Sigmoid colon (tissue), 7 donors: ENCODE data around the gene TSPAN3. TPM values are rescaled to one million over a fixed set of nuclear protein-coding genes. Genes with fewer than 3 reads are reported as not detected.

Experiments
- DNase-seq: peaks from one replicate; pipeline ENCODE4 v3.0.0-alpha.2; 2019
- H3K27ac ChIP-seq, 4 donors: fragments of 200-600 bp; sonication (generic); one replicate each; pipeline ENCODE4 v1.5.1; 2016 to 2019; ENCODE audit warnings: mild to moderate bottlenecking in 1 of 4
- H3K27me3 ChIP-seq, 3 donors: fragments of 200-600 bp; sonication (generic); one replicate each; pipeline ENCODE4 v1.5.1; 2019; ENCODE audit warnings: mild to moderate bottlenecking in 1 of 3
- H3K36me3 ChIP-seq, 4 donors: fragments of 200-600 bp; sonication (generic); one replicate each; pipeline ENCODE4 v1.5.1; 2016 to 2019
- H3K4me1 ChIP-seq, 4 donors: fragments of 200-600 bp; sonication (generic); one replicate each; pipeline ENCODE4 v1.5.1; 2017 to 2019
- H3K4me3 ChIP-seq, 4 donors: fragments of 200-600 bp; sonication (generic); one replicate each; pipeline ENCODE4 v1.5.1; 2017 to 2019; ENCODE audit warnings: mild to moderate bottlenecking in 2 of 4, moderate library complexity in 1 of 4
- H3K9me3 ChIP-seq, 4 donors: fragments of 200-600 bp in 3 of 4; sonication (generic) in 3 of 4; one replicate each; pipeline versions ENCODE4 v1.5.1 to v1.6.1; 2013 to 2019
- CTCF ChIP-seq, 4 experiments: fragments of 450-650 bp in 3 of 4; fragments of 200-600 bp in 1 of 4; IDR thresholded peaks; one replicate each; pipeline ENCODE4 v1.5.1; 2016 to 2019; ENCODE audit warnings: antibody characterized with exemption in 4 of 4, mild to moderate bottlenecking in 3 of 4, moderate library complexity in 2 of 4
- EP300 ChIP-seq, 4 donors: sonication (generic); formaldehyde crosslinking; IDR thresholded peaks; one replicate each; pipeline ENCODE4 v1.6.1; 2017; ENCODE audit warnings: antibody characterized with exemption in 4 of 4
- POLR2A ChIP-seq, 2 donors: fragments of 450-650 bp; IDR thresholded peaks; one replicate each; pipeline ENCODE4 v1.6.1; 2016; ENCODE audit warnings: antibody characterized with exemption in 2 of 2, mild to moderate bottlenecking in 2 of 2, moderate library complexity in 2 of 2
- POLR2AphosphoS5 ChIP-seq, 4 donors: sonication (generic); formaldehyde crosslinking; IDR thresholded peaks; one replicate each; pipeline ENCODE4 v1.6.1; 2017; ENCODE audit warnings: antibody characterized with exemption in 4 of 4
- WGBS, 2 donors: extraction: QIAGEN DNeasy Blood & Tissue Kit; methylation state at CpG; one replicate each; pipeline ENCODE4 v1.1.7; 2013; 5-methylcytosine and 5-hydroxymethylcytosine counted together
- intact Hi-C: fragments of 100-400 bp; cut with DNase I; formaldehyde crosslinking; loops from one replicate; pipeline ENCODE4 v1.15.1; 2023
- polyA plus RNA-seq, 3 donors: library from polyadenylated mRNA; stranded (reverse); fragments of 200-250 nt; gene quantifications; one replicate each; pipeline ENCODE4 v1.2.3, GENCODE V29; 2013
- total RNA-seq, 4 donors: library from RNA; depleted of rRNA; stranded (reverse); fragments of >200 nt; gene quantifications; one replicate each; pipeline ENCODE4 v1.1.0, GENCODE V29; 2016
- donor health status: healthy with polysubstance abuse.
- donor health status: Bipolar disorder and iron deficiency.
- donor health status: healthy.

Gene TSPAN3
- total and polyA plus RNA-seq, 7 donors = 129 to 402 (median 166) TPM

GRCh38 chr15:77052556-77052955 is 18.4 kb downstream of the TSPAN3 start:
- Histone ChIP-seq H3K36me3 (peaks cover 0 to 28% (median 2%) of the 10 kb centered on the region in 4 donors), H3K4me3 (no peak overlapping the region), H3K4me1 (peaks cover 0 to 27% (median 8%) of the 10 kb centered on the region in 4 donors), H3K27me3 (no peaks in the 10 kb centered on the region), H3K9me3 (no peaks in the 10 kb centered on the region), H3K27ac (no peak overlapping the region)
- no peak for DNase-seq
- intact Hi-C loops = no loop called here
- WGBS, 2 donors = 32 to 67% methylated on average over 2 of the region's 2 CpGs
- TF ChIP-seq EP300 (IDR thresholded peaks at IDR 0.05) (no peak), CTCF (IDR thresholded peaks at IDR 0.05) (no peak), POLR2A (IDR thresholded peaks at IDR 0.05) (no peak), POLR2AphosphoS5 (IDR thresholded peaks at IDR 0.05) (no peak)

- Histone ChIP-seq H3K27ac (no peak overlapping the region), H3K36me3 (peaks cover 0 to 69% (median 9%) of the 10 kb centered on the region in 4 donors), H3K4me1 (peaks cover 0 to 7% (median 6%) of the 10 kb centered on the region in 4 donors), H3K4me3 (no peak overlapping the region), H3K27me3 (no peaks in the 10 kb centered on the region), H3K9me3 (no peaks in the 10 kb centered on the region)
- 22 to 64% methylated on average over 1 of the region's 1 CpG for WGBS, 2 donors
- intact Hi-C loops = no loop called here
- no peak for DNase-seq
- TF ChIP-seq CTCF (IDR thresholded peaks at IDR 0.05) (no peak), POLR2A (IDR thresholded peaks at IDR 0.05) (no peak), POLR2AphosphoS5 (IDR thresholded peaks at IDR 0.05) (no peak), EP300 (IDR thresholded peaks at IDR 0.05) (no peak)
Measured at GRCh38 chr15:77048135-77048876, 22.6 kb downstream of the TSPAN3 start.

GRCh38 chr15:77046704-77047412 is 24.1 kb downstream of the TSPAN3 start:
- no peak for TF ChIP-seq POLR2AphosphoS5 (IDR thresholded peaks at IDR 0.05)
- Histone ChIP-seq H3K4me1 (peaks cover 0 to 7% (median 6%) of the 10 kb centered on the region in 4 donors), H3K9me3 (no peaks in the 10 kb centered on the region), H3K4me3 (no peak overlapping the region), H3K27me3 (no peaks in the 10 kb centered on the region), H3K36me3 (peaks cover 0 to 69% (median 11%) of the 10 kb centered on the region in 4 donors), H3K27ac (no peak overlapping the region)
- no peak for DNase-seq
- intact Hi-C loops = no loop called here
- WGBS, 2 donors = 93 to 94% methylated on average over 7 of the region's 7 CpGs

- WGBS, 2 donors = 93 to 96% methylated on average over 1 of the region's 1 CpG
- Histone ChIP-seq H3K27ac (no peak overlapping the region), H3K4me1 (peaks cover 0 to 7% (median 6%) of the 10 kb centered on the region in 4 donors), H3K9me3 (no peaks in the 10 kb centered on the region), H3K27me3 (no peaks in the 10 kb centered on the region), H3K4me3 (no peak overlapping the region), H3K36me3 (peaks cover 0 to 63% (median 11%) of the 10 kb centered on the region in 4 donors)
- intact Hi-C loops = no loop called here
- no peak for TF ChIP-seq EP300 (IDR thresholded peaks at IDR 0.05)
- no peak for TF ChIP-seq CTCF (IDR thresholded peaks at IDR 0.05)
- no peak for TF ChIP-seq POLR2A (IDR thresholded peaks at IDR 0.05)
- no peak for TF ChIP-seq POLR2AphosphoS5 (IDR thresholded peaks at IDR 0.05)
- DNase-seq = no peak
Measured at GRCh38 chr15:77045985-77046384, 24.9 kb downstream of the TSPAN3 start.
